ENCODE data around the gene C3orf52.

DNA sequence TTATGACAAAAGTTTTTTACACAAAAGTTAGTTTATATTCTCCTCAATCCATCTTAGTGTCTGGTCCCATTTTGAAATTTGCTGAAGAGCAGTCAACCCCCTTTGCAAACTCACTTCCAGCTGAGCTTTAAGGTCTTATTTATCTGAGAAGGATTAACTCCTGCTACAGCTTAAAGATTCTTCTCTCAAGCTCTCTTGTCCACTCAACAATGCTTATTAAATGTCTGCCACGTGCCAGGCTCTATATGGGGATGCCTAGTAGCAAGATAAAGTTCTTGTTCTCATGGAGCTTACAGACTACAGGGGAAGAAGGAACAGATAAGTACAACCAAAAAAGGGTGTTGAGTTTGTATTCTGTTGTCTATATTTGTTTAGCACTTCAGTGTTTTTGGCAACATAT, 33.0 kb upstream of the C3orf52 start:
- TF ChIP-seq POLR2AphosphoS5 (IDR thresholded peaks at IDR 0.05) (no peak), POLR2A (IDR thresholded peaks at IDR 0.05) (no peak)
